ENCODE results near the gene PRAC2. TPM values are rescaled to one million over a fixed set of nuclear protein-coding genes. Genes with fewer than 3 reads are reported as not detected.

The PRAC2 gene
- not detected in 2 replicates for total RNA-seq

GRCh38 chr17:48722915-48723422, at the start of gene PRAC2:
PRAC2 (plus strand) TSS chr17:48723185; CDS start chr17:48724411, 1,226 bp downstream.

GRCh38 chr17:48722201-48722907, 631 bp upstream of the PRAC2 start, which contains the start of gene PRAC1:
PRAC1 (minus strand) TSS chr17:48722518; CDS start chr17:48722392, 126 bp downstream.

GRCh38 chr17:48728232-48729231, 5.5 kb downstream of the PRAC2 start, which contains the start of gene HOXB13:
HOXB13 (minus strand) TSS chr17:48728750; CDS start chr17:48728593, 157 bp downstream.

Other genes starting within 250 kb of the PRAC2 start
- not detected in 2 replicates for gene HOXB1, start 192.2 kb upstream of the PRAC2 start, total RNA-seq
- gene HOXB2, start 178.1 kb upstream of the PRAC2 start, total RNA-seq, result 0.85 and 1.9 TPM in 2 replicates
- 0.07 TPM in 1 of 2 replicates, not detected in the other for gene HOXB4, start 144.8 kb upstream of the PRAC2 start, total RNA-seq
- 0.37 and 1.4 TPM in 2 replicates for gene HOXB3, start 132.9 kb upstream of the PRAC2 start, total RNA-seq
- gene HOXB5, start 129.4 kb upstream of the PRAC2 start, total RNA-seq, result 0.14 and 0.28 TPM in 2 replicates
- gene HOXB6, start 118.2 kb upstream of the PRAC2 start, total RNA-seq, result 0.71 and 0.93 TPM in 2 replicates
- gene HOXB7, start 112.2 kb upstream of the PRAC2 start, total RNA-seq, result 0.71 TPM in 1 of 2 replicates, not detected in the other
- not detected in 2 replicates for gene HOXB8, start 107.9 kb upstream of the PRAC2 start, total RNA-seq
- gene HOXB9, start 96.8 kb upstream of the PRAC2 start, total RNA-seq, result not detected in 2 replicates
- gene PRAC1, start 667 bp upstream of the PRAC2 start, total RNA-seq, result not detected in 2 replicates
- gene HOXB13, start 5.6 kb downstream of the PRAC2 start, total RNA-seq, result not detected in 2 replicates
- gene TTLL6, start 94.0 kb downstream of the PRAC2 start, total RNA-seq, result not detected in 2 replicates
- 30.0 and 36.3 TPM in 2 replicates for gene CALCOCO2, start 107.8 kb downstream of the PRAC2 start, total RNA-seq
- gene ATP5MC1, start 169.6 kb downstream of the PRAC2 start, total RNA-seq, result 138 and 240 TPM in 2 replicates
- 58.4 and 66.9 TPM in 2 replicates for gene UBE2Z, start 185.2 kb downstream of the PRAC2 start, total RNA-seq
- 68.4 and 103 TPM in 2 replicates for gene SNF8, start 221.7 kb downstream of the PRAC2 start, total RNA-seq
- not detected in 2 replicates for gene GIP, start 245.4 kb downstream of the PRAC2 start, total RNA-seq

All from airway epithelial cell (primary cell).